ENCODE data around the gene EYA2.

DNA sequence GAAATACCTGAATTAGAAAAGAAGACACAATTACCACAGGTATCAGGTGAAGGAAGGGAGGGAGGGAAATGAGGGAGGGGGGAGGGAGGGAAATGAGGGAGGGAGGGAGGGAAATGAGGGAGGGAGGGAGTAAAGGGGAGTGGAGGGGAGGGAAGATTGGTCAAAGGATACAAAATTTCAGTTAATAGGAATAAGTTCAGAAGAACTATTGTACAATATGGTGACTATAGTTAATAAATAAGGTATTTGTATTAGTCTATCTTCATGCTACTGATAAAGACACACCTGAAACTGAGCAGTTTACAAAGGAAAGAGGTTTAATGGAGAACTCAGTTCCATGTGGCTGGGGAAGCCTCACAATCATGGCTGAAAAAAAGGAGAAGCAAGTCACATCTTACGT is 185.7 kb downstream of the EYA2 start:
- TF ChIP-seq EZH2 (IDR thresholded peaks at IDR 0.05) (no peak), POLR2AphosphoS5 (IDR thresholded peaks at IDR 0.05; ENCODE audit: borderline replicate concordance, low read depth, low read length) (no peak)

All from SK-N-MC (cell line).